ENCODE measurements around the gene CRAMP1. TPM values are rescaled to one million over a fixed set of nuclear protein-coding genes. Genes with fewer than 3 reads are reported as not detected.

The CRAMP1 gene
- total RNA-seq, 1 donor from 2014 or later, result 11.7 TPM

DNA sequence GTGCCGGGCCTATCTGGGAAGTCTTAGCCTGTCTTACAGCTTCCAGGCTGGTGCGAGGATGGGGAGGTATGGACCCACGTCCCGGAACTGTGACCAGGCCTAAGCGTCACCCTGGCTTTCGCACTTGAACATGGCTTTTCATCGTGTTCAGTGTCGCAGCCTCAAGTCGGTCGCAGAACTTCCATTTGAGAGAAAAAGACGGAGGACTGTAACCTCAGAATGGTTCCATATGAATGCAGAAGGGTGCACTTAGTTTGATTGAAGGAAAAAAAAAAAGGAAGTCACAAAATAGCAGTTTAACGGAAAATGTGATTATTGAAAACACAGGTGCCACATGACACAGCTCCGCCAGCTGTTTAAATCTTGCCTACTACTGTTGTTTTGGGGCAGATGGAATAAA lies 35.7 kb downstream of the CRAMP1 start:
- H2AFZ ChIP-seq (replicated peaks), result no peak overlapping the region
- H3K4me3 Mint-ChIP-seq, result no peak overlapping the region
- no peak for DNase-seq (ENCODE audit: low spot score)
- H4K20me1 ChIP-seq (ENCODE audit: low read depth), result peaks cover 46% of the 10 kb centered on the region
- peaks cover 7% of the 10 kb centered on the region for H3K27me3 Mint-ChIP-seq (ENCODE audit: insufficient read depth, low read depth)
- peaks cover 4% of the 10 kb centered on the region for H3K79me2 ChIP-seq (ENCODE audit: low read depth)
- H3F3A ChIP-seq (ENCODE audit: low read depth), result no peaks in the 10 kb centered on the region
- peaks cover 5% of the 10 kb centered on the region for H3K4me1 Mint-ChIP-seq
- H3K27ac Mint-ChIP-seq, result no peak overlapping the region
- H3K4me3 ChIP-seq, result no peak overlapping the region
- no peaks in the 10 kb centered on the region for H3K9me3 Mint-ChIP-seq
- H3K9me3 ChIP-seq (ENCODE audit: low read depth), result no peaks in the 10 kb centered on the region
- no peaks in the 10 kb centered on the region for H3K27me3 ChIP-seq
- peaks cover 6% of the 10 kb centered on the region for H3K4me1 ChIP-seq
- TF ChIP-seq EZH2 (IDR thresholded peaks at IDR 0.05) (no peak), CTCF (IDR thresholded peaks at IDR 0.05) (no peak), EZH2phosphoT487 (IDR thresholded peaks at IDR 0.05) (no peak)
- peaks cover 36% of the 10 kb centered on the region for H3K36me3 Mint-ChIP-seq
- H3K9ac ChIP-seq, result no peak overlapping the region
- H3K27ac ChIP-seq, result no peak overlapping the region
- peaks cover 3% of the 10 kb centered on the region for H3K36me3 ChIP-seq
- no peak overlapping the region for H3K4me2 ChIP-seq

DNA sequence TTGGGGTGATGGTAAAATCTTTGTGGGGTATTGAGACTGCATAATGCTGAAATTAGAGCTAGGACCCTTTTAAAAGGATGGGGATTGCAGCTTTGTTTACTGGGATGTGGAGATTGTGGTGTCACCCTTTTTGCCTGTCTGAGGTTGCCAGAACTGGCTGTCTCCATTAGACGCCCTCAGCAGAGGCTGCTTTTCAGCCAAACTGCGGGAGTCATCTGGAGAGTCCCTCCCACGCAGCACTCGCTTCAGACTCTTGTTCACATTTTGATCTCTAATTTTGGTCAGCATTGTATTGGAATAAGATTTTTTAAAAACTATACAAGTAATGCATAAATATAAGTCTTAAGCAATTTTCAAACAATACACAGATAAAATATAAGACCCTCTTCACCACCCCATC lies 38.0 kb downstream of the CRAMP1 start:
- Mint-ChIP-seq H3K9me3 (no peaks in the 10 kb centered on the region), H3K4me3 (no peak overlapping the region), H3K4me1 (peaks cover 5% of the 10 kb centered on the region), H3K36me3 (peaks cover 30% of the 10 kb centered on the region), H3K27me3 (ENCODE audit: insufficient read depth, low read depth) (peaks cover 3% of the 10 kb centered on the region), H3K27ac (no peak overlapping the region)
- Histone ChIP-seq H3K4me2 (no peak overlapping the region), H3K79me2 (ENCODE audit: low read depth) (peaks cover 4% of the 10 kb centered on the region), H3K4me1 (peaks cover 6% of the 10 kb centered on the region), H3K27me3 (no peaks in the 10 kb centered on the region), H3K9ac (no peak overlapping the region), H2AFZ (replicated peaks) (no peak overlapping the region), H3K36me3 (peaks cover 3% of the 10 kb centered on the region), H3K27ac (no peak overlapping the region), H3F3A (ENCODE audit: low read depth) (no peaks in the 10 kb centered on the region), H4K20me1 (ENCODE audit: low read depth) (peaks cover 46% of the 10 kb centered on the region), H3K4me3 (no peak overlapping the region), H3K9me3 (ENCODE audit: low read depth) (no peaks in the 10 kb centered on the region)
- no peak for TF ChIP-seq EZH2 (IDR thresholded peaks at IDR 0.05)
- no peak for TF ChIP-seq CTCF (IDR thresholded peaks at IDR 0.05)
- TF ChIP-seq EZH2phosphoT487 (IDR thresholded peaks at IDR 0.05), result no peak
- DNase-seq (ENCODE audit: low spot score), result no peak

DNA sequence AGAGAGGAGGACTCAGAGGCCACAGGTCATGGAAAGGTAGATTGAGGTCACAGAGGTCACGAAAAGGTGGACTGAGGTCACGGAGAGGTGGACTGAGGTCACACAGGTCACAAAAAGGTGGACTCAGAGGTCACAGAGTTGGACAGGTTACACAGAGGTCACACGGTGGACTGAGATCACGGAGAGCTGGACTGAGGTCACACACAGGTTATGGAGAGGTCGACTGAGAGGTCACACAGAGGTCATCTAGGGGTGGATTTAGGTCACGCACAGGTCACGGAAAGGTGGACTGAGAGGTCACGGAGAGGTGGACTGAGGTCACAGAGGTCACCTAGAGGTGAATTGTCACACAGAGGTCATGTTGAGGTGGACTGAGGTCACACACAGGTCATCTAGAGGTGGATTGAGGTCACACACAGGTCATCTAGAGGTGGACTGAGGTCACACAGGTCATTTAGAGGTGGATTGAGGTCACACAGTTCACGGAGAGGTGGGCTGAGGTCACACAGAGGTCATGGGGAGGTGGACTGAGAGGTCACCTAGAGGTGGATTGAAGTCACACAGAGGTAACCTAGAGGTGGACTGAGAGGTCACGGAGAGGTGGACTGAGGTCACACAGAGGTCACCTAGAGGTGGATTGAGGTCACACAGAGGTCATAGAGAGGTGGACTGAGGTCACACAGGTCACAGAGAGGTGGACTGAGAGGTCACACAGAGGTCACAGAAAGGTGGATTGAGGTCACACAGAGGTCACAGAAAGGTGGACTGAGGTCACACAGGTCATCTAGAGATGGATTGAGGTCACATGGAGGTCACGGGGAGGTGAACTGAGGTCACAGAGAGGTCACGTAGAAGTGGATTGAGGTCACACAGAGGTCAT lies 39.2 kb downstream of the CRAMP1 start:
- Histone ChIP-seq H3K9me3 (ENCODE audit: low read depth) (no peaks in the 10 kb centered on the region), H3F3A (ENCODE audit: low read depth) (no peaks in the 10 kb centered on the region), H3K9ac (no peak overlapping the region), H4K20me1 (ENCODE audit: low read depth) (peaks cover 34% of the 10 kb centered on the region), H3K27me3 (no peaks in the 10 kb centered on the region), H3K79me2 (ENCODE audit: low read depth) (peaks cover 4% of the 10 kb centered on the region), H3K4me3 (no peak overlapping the region), H3K4me2 (no peak overlapping the region), H3K4me1 (peaks cover 5% of the 10 kb centered on the region), H2AFZ (replicated peaks) (no peak overlapping the region), H3K36me3 (peaks cover 3% of the 10 kb centered on the region), H3K27ac (no peak overlapping the region)
- Mint-ChIP-seq H3K9me3 (no peaks in the 10 kb centered on the region), H3K4me1 (peaks cover 4% of the 10 kb centered on the region), H3K27ac (no peak overlapping the region), H3K4me3 (no peak overlapping the region), H3K36me3 (peaks cover 26% of the 10 kb centered on the region), H3K27me3 (ENCODE audit: insufficient read depth, low read depth) (peaks cover 3% of the 10 kb centered on the region)
- TF ChIP-seq EZH2phosphoT487 (IDR thresholded peaks at IDR 0.05), result no peak
- TF ChIP-seq CTCF (IDR thresholded peaks at IDR 0.05), result no peak
- no peak for TF ChIP-seq EZH2 (IDR thresholded peaks at IDR 0.05)
- DNase-seq (ENCODE audit: low spot score), result no peak

Data from neural progenitor cell (in vitro differentiated cells).